PC-9 (cell line): ENCODE measurements around the gene HYAL1.

Source experiments
- EZH2 ChIP-seq: fragments of 200-600 bp; sonication (generic); IDR thresholded peaks from 2 replicates; pipeline ENCODE4 v1.8.0; 2017; ENCODE audit warnings: antibody characterized with exemption, low read depth
- TF ChIP-seq, protein P1 (sequence below): fragments of 200-600 bp; sonication (generic); conservative IDR thresholded peaks from 2 replicates; pipeline ENCODE4 v1.6.1; 2017; ENCODE audit warnings: mixed run types, antibody characterized with exemption, mild to moderate bottlenecking, moderate library complexity

DNA sequence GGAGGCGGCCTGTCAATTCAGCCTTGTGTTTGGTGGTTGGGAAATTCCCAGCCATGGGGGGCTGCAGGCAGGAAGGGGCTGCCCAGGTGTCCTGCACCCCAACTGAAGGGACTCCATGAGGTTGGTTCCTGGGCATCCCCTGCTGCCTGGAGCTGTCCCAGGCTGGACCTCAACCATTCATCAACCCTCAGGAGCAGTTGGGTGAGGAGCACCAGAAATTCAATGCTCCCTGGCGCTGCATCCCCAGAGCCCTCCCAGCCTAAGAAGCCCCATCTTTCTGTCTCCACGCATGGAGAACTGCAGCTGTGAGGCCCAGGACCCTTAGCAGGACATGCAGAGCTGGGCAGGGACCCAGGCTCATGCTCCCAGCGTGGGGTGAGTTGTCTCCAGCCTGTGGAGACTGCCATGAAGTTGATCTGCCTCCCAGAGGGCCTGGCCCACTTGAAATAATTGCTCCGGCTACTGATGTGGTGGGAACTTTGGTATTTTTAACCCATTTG is 42.4 kb downstream of the HYAL1 start:
- TF ChIP-seq EZH2 = no peak
- TF ChIP-seq, protein P1, sequence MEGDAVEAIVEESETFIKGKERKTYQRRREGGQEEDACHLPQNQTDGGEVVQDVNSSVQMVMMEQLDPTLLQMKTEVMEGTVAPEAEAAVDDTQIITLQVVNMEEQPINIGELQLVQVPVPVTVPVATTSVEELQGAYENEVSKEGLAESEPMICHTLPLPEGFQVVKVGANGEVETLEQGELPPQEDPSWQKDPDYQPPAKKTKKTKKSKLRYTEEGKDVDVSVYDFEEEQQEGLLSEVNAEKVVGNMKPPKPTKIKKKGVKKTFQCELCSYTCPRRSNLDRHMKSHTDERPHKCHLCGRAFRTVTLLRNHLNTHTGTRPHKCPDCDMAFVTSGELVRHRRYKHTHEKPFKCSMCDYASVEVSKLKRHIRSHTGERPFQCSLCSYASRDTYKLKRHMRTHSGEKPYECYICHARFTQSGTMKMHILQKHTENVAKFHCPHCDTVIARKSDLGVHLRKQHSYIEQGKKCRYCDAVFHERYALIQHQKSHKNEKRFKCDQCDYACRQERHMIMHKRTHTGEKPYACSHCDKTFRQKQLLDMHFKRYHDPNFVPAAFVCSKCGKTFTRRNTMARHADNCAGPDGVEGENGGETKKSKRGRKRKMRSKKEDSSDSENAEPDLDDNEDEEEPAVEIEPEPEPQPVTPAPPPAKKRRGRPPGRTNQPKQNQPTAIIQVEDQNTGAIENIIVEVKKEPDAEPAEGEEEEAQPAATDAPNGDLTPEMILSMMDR = no peak
